Testis (tissue), 2 donors: ENCODE results near the gene ZNF814.
"Not testable (repeated sequence)": the region's sequence is repeated elsewhere in the genome, so short reads cannot be mapped to it uniquely, and the experiment has no call there.

Experiments used
- CTCF ChIP-seq, 3 experiments: fragments of 450-650 bp in 2 of 3; fragments of 200-600 bp in 1 of 3; sonication (generic) in 1 of 3; IDR thresholded peaks; one replicate each; pipeline ENCODE4 v1.5.1; 2016 to 2019; ENCODE audit warnings: antibody characterized with exemption in 3 of 3, mild to moderate bottlenecking in 2 of 3, moderate library complexity in 1 of 3
- POLR2A ChIP-seq: fragments of 450-650 bp; IDR thresholded peaks from one replicate; pipeline ENCODE4 v1.6.1; 2017; ENCODE audit warnings: antibody characterized with exemption, mild to moderate bottlenecking, moderate library complexity

GRCh38 chr19:57838622-57839191 is 50.1 kb downstream of the ZNF814 start:
- TF ChIP-seq POLR2A; CTCF (IDR thresholded peaks at IDR 0.05): not testable (repeated sequence)
